Endodermal cell (in vitro differentiated cells): ENCODE results near the gene TNIK. TPM values are rescaled to one million over a fixed set of nuclear protein-coding genes. Genes with fewer than 3 reads are reported as not detected.

ENCODE experiments used
- DNase-seq: peaks from one replicate; pipeline ENCODE4 v3.0.0-alpha.2; 2017
- H3K27ac ChIP-seq: 2 replicates; pipeline ENCODE4 v1.5.1; 2013; ENCODE audit warnings: mild to moderate bottlenecking, low read depth, low read length, moderate library complexity
- H3K27me3 ChIP-seq: 2 replicates; pipeline ENCODE4 v1.6.1; 2013; ENCODE audit warnings: mild to moderate bottlenecking, low read length, moderate library complexity; ENCODE audit not compliant: insufficient read depth, control insufficient read depth, poor library complexity, severe bottlenecking
- H3K36me3 ChIP-seq: 2 replicates; pipeline ENCODE4 v1.7.0; 2013; ENCODE audit warnings: mild to moderate bottlenecking, low read length, moderate library complexity; ENCODE audit not compliant: control insufficient read depth, insufficient read depth
- H3K4me1 ChIP-seq: one replicate; pipeline ENCODE4 v1.7.0; 2013; ENCODE audit warnings: low read length; ENCODE audit not compliant: control insufficient read depth, insufficient read depth
- H3K4me3 ChIP-seq: 2 replicates; pipeline ENCODE4 v1.5.1; 2013; ENCODE audit warnings: mild to moderate bottlenecking, low read length, moderate library complexity
- H3K9ac ChIP-seq: 2 replicates; pipeline ENCODE4 v1.6.1; 2013; ENCODE audit warnings: mild to moderate bottlenecking, low read length, moderate library complexity; ENCODE audit not compliant: poor library complexity, severe bottlenecking; ENCODE audit errors: extremely low read depth
- H3K9me3 ChIP-seq: 2 replicates; pipeline ENCODE4 v1.6.1; 2013; ENCODE audit warnings: mild to moderate bottlenecking, low read length, moderate library complexity; ENCODE audit not compliant: control insufficient read depth
- H3K27ac Mint-ChIP-seq: 2 replicates; pipeline ENCODE4 v1.8.0; 2020; ENCODE audit warnings: mixed read lengths
- H3K27me3 Mint-ChIP-seq: 2 replicates; pipeline ENCODE4 v1.8.0; 2021; ENCODE audit warnings: mild to moderate bottlenecking, mixed read lengths; ENCODE audit not compliant: insufficient read depth
- H3K36me3 Mint-ChIP-seq: 2 replicates; pipeline ENCODE4 v1.8.0; 2020; ENCODE audit warnings: low read depth, mixed read lengths
- H3K4me1 Mint-ChIP-seq: 2 replicates; pipeline ENCODE4 v1.8.0; 2020; ENCODE audit warnings: mixed read lengths
- H3K4me3 Mint-ChIP-seq: 2 replicates; pipeline ENCODE4 v1.8.0; 2020; ENCODE audit warnings: mild to moderate bottlenecking, moderate library complexity, mixed read lengths
- H3K9me3 Mint-ChIP-seq: 2 replicates; pipeline ENCODE4 v1.8.0; 2020; ENCODE audit warnings: mild to moderate bottlenecking, mixed read lengths
- WGBS, 2 experiments: methylation state at CpG; one replicate each; pipeline versions ENCODE4 v1.1.5 to v1.1.7; 2013; ENCODE audit warnings: missing lambda C conversion rate in 2 of 2, mixed read lengths in 1 of 2; ENCODE audit not compliant: insufficient coverage in 1 of 2, insufficient read length in 1 of 2; 5-methylcytosine and 5-hydroxymethylcytosine counted together
- microRNA-seq: library from miRNA; unstranded; fragments of <30 nt; microRNA quantifications from one replicate; pipeline ENCODE4 v1.2.0, GENCODE V29; 2020; ENCODE audit warnings: borderline microRNAs expressed
- total RNA-seq, 2 donors: library from RNA; stranded (reverse); fragmentation: NEBNext Ultra II Directional in 1 of 2; extraction: Animal tissue kit (Norgen Biotek cat#: 25700) in 1 of 2; gene quantifications; 2 replicates in 1 of 2; 3 replicates in 1 of 2; pipeline ENCODE4 v1.2.1, GENCODE V29; 2021
- TF ChIP-seq, protein P1 (sequence below): fragments of 200-600 bp; sonication (generic); conservative IDR thresholded peaks from 2 replicates; pipeline ENCODE4 v1.5.0; 2021; ENCODE audit warnings: antibody characterized with exemption, mild to moderate bottlenecking

TNIK gene
- total RNA-seq, 2 donors from 2014 or later: 12.2 to 14.9 TPM

- 100% methylated on average over 1 to 4 of the region's 4 CpGs for WGBS, 2 experiments
Observed at GRCh38 chr3:171011873-171012336, 448.3 kb downstream of the TNIK start.

More at GRCh38 chr3:171011873-171012336, 448.3 kb downstream of the TNIK start:
- H3K36me3 Mint-ChIP-seq: no peaks in the 10 kb centered on the region
- peaks cover 2% of the 10 kb centered on the region for H3K27me3 Mint-ChIP-seq
- TF ChIP-seq, protein P1, sequence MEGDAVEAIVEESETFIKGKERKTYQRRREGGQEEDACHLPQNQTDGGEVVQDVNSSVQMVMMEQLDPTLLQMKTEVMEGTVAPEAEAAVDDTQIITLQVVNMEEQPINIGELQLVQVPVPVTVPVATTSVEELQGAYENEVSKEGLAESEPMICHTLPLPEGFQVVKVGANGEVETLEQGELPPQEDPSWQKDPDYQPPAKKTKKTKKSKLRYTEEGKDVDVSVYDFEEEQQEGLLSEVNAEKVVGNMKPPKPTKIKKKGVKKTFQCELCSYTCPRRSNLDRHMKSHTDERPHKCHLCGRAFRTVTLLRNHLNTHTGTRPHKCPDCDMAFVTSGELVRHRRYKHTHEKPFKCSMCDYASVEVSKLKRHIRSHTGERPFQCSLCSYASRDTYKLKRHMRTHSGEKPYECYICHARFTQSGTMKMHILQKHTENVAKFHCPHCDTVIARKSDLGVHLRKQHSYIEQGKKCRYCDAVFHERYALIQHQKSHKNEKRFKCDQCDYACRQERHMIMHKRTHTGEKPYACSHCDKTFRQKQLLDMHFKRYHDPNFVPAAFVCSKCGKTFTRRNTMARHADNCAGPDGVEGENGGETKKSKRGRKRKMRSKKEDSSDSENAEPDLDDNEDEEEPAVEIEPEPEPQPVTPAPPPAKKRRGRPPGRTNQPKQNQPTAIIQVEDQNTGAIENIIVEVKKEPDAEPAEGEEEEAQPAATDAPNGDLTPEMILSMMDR: no peak
- Histone ChIP-seq H3K4me3 (no peak overlapping the region), H3K4me1 (no peaks in the 10 kb centered on the region), H3K27ac (no peak overlapping the region), H3K27me3 (no peaks in the 10 kb centered on the region), H3K36me3 (no peaks in the 10 kb centered on the region), H3K9ac (no peak overlapping the region), H3K9me3 (no peaks in the 10 kb centered on the region)
- H3K27ac Mint-ChIP-seq: no peak overlapping the region
- peaks cover 7% of the 10 kb centered on the region for H3K4me1 Mint-ChIP-seq
- no peak overlapping the region for H3K4me3 Mint-ChIP-seq
- DNase-seq: no peak
- no peaks in the 10 kb centered on the region for H3K9me3 Mint-ChIP-seq

Small RNA genes lying within 50 kb of the gene (microRNA-seq; reads per million reads assigned to microRNA genes)
- not detected for gene MIR569
